Fibroblast of lung (primary cell): ENCODE results near the gene AGA. TPM values are rescaled to one million over a fixed set of nuclear protein-coding genes. Genes with fewer than 3 reads are reported as not detected.

Source experiments
- DNase-seq, 2 donors: peaks; one replicate each; pipeline versions ENCODE4 v3.0.0 to v3.0.0-alpha.2; 2010; ENCODE audit warnings: low read depth in 2 of 2
- H2AFZ ChIP-seq: 2 replicates; pipeline ENCODE4 v1.5.1; 2012; ENCODE audit warnings: low read length, control low read depth, inconsistent platforms
- H3K27ac ChIP-seq: 2 replicates; pipeline ENCODE4 v1.5.1; 2011; ENCODE audit warnings: low read length, control low read depth; ENCODE audit not compliant: insufficient read depth
- H3K27me3 ChIP-seq: 2 replicates; pipeline ENCODE4 v1.5.1; 2011; ENCODE audit warnings: mild to moderate bottlenecking, low read length; ENCODE audit not compliant: control insufficient read depth, insufficient read depth
- H3K36me3 ChIP-seq: 2 replicates; pipeline ENCODE4 v1.5.1; 2011; ENCODE audit warnings: low read length; ENCODE audit not compliant: control insufficient read depth, insufficient read depth
- H3K4me1 ChIP-seq: 2 replicates; pipeline ENCODE4 v1.5.1; 2011; ENCODE audit warnings: low read length; ENCODE audit not compliant: control insufficient read depth, insufficient read depth; ENCODE audit errors: extremely low read depth
- H3K4me2 ChIP-seq: 2 replicates; pipeline ENCODE4 v1.5.1; 2011; ENCODE audit warnings: low read length, control low read depth; ENCODE audit not compliant: insufficient read depth; ENCODE audit errors: extremely low read depth
- H3K4me3 ChIP-seq, 4 experiments: fragments of 200-600 bp in 1 of 4; sonication (generic) in 1 of 4; replicated peaks in 1 of 4; 2 replicates each; pipeline ENCODE4 v1.5.1; 2011 to 2016; ENCODE audit warnings: low read length in 4 of 4, low read depth in 3 of 4, mild to moderate bottlenecking in 3 of 4, control low read depth in 2 of 4, inconsistent platforms in 1 of 4, mixed read lengths in 1 of 4; ENCODE audit not compliant: insufficient read depth in 1 of 4; ENCODE audit errors: control extremely low read depth in 1 of 4
- H3K79me2 ChIP-seq: 2 replicates; pipeline ENCODE4 v1.5.1; 2012; ENCODE audit warnings: mild to moderate bottlenecking, low read length, inconsistent platforms; ENCODE audit not compliant: control insufficient read depth, insufficient read depth
- H3K9ac ChIP-seq: 2 replicates; pipeline ENCODE4 v1.5.1; 2011; ENCODE audit warnings: mild to moderate bottlenecking, low read length, control low read depth; ENCODE audit not compliant: insufficient read depth
- H3K9me3 ChIP-seq: 2 replicates; pipeline ENCODE4 v1.5.1; 2012; ENCODE audit warnings: low read depth, low read length; ENCODE audit not compliant: control insufficient read depth, insufficient read depth
- H4K20me1 ChIP-seq: 2 replicates; pipeline ENCODE4 v1.5.1; 2011; ENCODE audit warnings: low read length; ENCODE audit not compliant: control insufficient read depth, insufficient read depth; ENCODE audit errors: extremely low read depth
- EZH2 ChIP-seq: IDR thresholded peaks from 2 replicates; pipeline ENCODE4 v1.5.1; 2012; ENCODE audit warnings: low read length, control low read depth, mild to moderate bottlenecking; ENCODE audit errors: missing control alignments
- polyA plus RNA-seq, 2 donors: library from polyadenylated mRNA; depleted of rRNA in 1 of 2; stranded (reverse) in 1 of 2; unstranded in 1 of 2; fragments of >200 nt; gene quantifications; 2 replicates each; pipeline ENCODE4 v1.2.1, GENCODE V29; 2011 to 2012; ENCODE audit warnings: missing spikeins in 1 of 2
- total RNA-seq: library from RNA; depleted of rRNA; stranded (reverse); fragments of >200 nt; gene quantifications from 2 replicates; pipeline ENCODE4 v1.2.1, GENCODE V29; 2014
- TF ChIP-seq, protein P1 (sequence below), 2 donors: IDR thresholded peaks in 1 of 2; conservative IDR thresholded peaks in 1 of 2; 1 replicate in 1 of 2; 2 replicates in 1 of 2; pipeline ENCODE4 v1.5.1; 2011 to 2012; ENCODE audit warnings: low read length in 2 of 2, control low read depth in 1 of 2, inconsistent platforms in 1 of 2, low read depth in 1 of 2, mild to moderate bottlenecking in 1 of 2

Gene AGA
- total and polyA plus RNA-seq, 2 donors (not counting 1 experiment from before 2014, with no cell fraction given), result 39.5 to 61.8 TPM

DNA sequence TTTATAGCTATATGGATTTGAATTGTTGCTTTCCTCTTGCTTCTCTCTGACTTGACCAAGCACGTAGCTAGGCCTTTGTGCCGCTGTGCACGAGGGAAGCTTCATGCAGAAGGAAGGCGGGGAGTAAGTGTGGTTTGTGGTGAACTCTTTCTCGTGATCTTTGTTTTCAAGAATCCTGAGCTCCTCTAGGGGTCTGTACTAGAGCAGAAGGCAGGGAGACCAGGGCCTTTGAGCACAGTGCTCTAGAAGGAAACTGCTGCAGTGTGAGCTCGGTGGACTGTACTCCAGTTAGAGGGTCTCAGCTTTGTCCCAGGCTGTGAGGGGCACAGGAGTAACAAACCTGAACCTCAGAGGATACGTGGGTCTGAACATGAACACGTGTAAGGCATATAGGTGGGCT lies 49.0 kb downstream of the AGA start:
- Histone ChIP-seq H3K9ac (no peak overlapping the region), H3K4me1 (no peaks in the 10 kb centered on the region), H3K4me3 (no peak overlapping the region), H3K27me3 (no peaks in the 10 kb centered on the region), H4K20me1 (no peaks in the 10 kb centered on the region), H2AFZ (no peak overlapping the region), H3K4me2 (no peak overlapping the region), H3K36me3 (no peaks in the 10 kb centered on the region), H3K79me2 (no peaks in the 10 kb centered on the region), H3K27ac (no peak overlapping the region), H3K9me3 (no peaks in the 10 kb centered on the region)
- TF ChIP-seq EZH2, result no peak
- TF ChIP-seq, protein P1, sequence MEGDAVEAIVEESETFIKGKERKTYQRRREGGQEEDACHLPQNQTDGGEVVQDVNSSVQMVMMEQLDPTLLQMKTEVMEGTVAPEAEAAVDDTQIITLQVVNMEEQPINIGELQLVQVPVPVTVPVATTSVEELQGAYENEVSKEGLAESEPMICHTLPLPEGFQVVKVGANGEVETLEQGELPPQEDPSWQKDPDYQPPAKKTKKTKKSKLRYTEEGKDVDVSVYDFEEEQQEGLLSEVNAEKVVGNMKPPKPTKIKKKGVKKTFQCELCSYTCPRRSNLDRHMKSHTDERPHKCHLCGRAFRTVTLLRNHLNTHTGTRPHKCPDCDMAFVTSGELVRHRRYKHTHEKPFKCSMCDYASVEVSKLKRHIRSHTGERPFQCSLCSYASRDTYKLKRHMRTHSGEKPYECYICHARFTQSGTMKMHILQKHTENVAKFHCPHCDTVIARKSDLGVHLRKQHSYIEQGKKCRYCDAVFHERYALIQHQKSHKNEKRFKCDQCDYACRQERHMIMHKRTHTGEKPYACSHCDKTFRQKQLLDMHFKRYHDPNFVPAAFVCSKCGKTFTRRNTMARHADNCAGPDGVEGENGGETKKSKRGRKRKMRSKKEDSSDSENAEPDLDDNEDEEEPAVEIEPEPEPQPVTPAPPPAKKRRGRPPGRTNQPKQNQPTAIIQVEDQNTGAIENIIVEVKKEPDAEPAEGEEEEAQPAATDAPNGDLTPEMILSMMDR (conservative IDR thresholded peaks at IDR 0.05 in 1 of 2, IDR thresholded peaks at IDR 0.05 in 1 of 2; ENCODE audit: low read depth in 1 of 2, low read length in 2 of 2), result no peak
- no peak for DNase-seq

DNA sequence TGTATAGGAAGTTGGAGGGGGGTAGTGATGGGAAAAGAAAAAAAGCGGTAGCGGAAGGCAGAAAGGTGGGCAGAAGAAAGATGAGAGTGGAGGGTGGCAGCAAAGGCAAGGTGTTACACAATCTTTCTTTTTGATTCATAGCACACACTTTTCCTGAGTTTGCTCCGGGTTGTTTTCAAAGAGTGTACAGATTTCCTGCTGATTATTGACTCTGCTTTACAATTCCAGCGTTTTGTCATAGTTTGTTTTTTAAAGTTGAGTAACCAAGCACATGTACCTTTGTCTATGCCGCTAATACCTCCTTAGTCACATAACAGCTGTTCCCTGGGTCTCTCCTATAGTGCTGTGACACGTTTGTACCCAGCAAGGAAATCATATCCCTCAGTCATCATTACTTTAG lies 50.3 kb downstream of the AGA start:
- no peak overlapping the region for H2AFZ ChIP-seq
- no peak overlapping the region for H3K4me3 ChIP-seq
- H3K9me3 ChIP-seq, result no peaks in the 10 kb centered on the region
- H3K27me3 ChIP-seq, result no peaks in the 10 kb centered on the region
- no peaks in the 10 kb centered on the region for H3K4me1 ChIP-seq
- H3K4me2 ChIP-seq, result no peak overlapping the region
- TF ChIP-seq, protein P1 (conservative IDR thresholded peaks at IDR 0.05 in 1 of 2, IDR thresholded peaks at IDR 0.05 in 1 of 2; ENCODE audit: low read depth in 1 of 2, low read length in 2 of 2), result no peak
- no peak for TF ChIP-seq EZH2
- no peak overlapping the region for H3K27ac ChIP-seq
- H3K9ac ChIP-seq, result no peak overlapping the region
- no peaks in the 10 kb centered on the region for H3K79me2 ChIP-seq
- H4K20me1 ChIP-seq, result no peaks in the 10 kb centered on the region
- no peaks in the 10 kb centered on the region for H3K36me3 ChIP-seq
- no peak for DNase-seq

DNA sequence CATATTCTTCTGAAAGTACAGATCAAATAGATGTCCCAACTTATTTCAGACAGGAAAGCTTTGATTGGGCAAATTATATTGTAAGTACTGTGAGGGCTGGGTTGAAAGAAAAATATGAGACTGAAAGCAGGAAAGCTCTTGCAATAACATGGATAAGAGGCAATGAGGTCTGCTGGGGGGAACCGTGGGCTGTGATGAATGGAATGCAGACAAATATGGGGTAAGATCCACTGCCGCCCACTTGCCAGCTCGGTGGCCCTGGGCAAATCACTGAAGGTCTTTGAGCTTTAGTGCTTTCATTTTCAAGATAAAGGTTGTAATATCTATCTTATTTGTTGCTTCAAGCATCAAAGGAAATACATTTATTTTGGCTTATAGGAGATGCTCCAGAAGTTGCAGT lies 51.0 kb downstream of the AGA start:
- H3K4me2 ChIP-seq, result no peak overlapping the region
- TF ChIP-seq, protein P1 (conservative IDR thresholded peaks at IDR 0.05 in 1 of 2, IDR thresholded peaks at IDR 0.05 in 1 of 2; ENCODE audit: low read depth in 1 of 2, low read length in 2 of 2), result no peak
- no peak for TF ChIP-seq EZH2
- H3K4me1 ChIP-seq, result no peaks in the 10 kb centered on the region
- H3K27me3 ChIP-seq, result no peaks in the 10 kb centered on the region
- no peak overlapping the region for H3K4me3 ChIP-seq
- H3K27ac ChIP-seq, result no peak overlapping the region
- H3K36me3 ChIP-seq, result no peaks in the 10 kb centered on the region
- H3K9me3 ChIP-seq, result no peaks in the 10 kb centered on the region
- no peak overlapping the region for H3K9ac ChIP-seq
- peak in 1 of 2 donors; percentile 41 for DNase-seq
- H2AFZ ChIP-seq, result no peak overlapping the region
- no peaks in the 10 kb centered on the region for H4K20me1 ChIP-seq
- H3K79me2 ChIP-seq, result no peaks in the 10 kb centered on the region
